Measurements from ENCODE around the gene LCN2.
"Not testable (repeated sequence)": the region's sequence is repeated elsewhere in the genome, so short reads cannot be mapped to it uniquely, and the experiment has no call there.

LCN2 gene

DNA sequence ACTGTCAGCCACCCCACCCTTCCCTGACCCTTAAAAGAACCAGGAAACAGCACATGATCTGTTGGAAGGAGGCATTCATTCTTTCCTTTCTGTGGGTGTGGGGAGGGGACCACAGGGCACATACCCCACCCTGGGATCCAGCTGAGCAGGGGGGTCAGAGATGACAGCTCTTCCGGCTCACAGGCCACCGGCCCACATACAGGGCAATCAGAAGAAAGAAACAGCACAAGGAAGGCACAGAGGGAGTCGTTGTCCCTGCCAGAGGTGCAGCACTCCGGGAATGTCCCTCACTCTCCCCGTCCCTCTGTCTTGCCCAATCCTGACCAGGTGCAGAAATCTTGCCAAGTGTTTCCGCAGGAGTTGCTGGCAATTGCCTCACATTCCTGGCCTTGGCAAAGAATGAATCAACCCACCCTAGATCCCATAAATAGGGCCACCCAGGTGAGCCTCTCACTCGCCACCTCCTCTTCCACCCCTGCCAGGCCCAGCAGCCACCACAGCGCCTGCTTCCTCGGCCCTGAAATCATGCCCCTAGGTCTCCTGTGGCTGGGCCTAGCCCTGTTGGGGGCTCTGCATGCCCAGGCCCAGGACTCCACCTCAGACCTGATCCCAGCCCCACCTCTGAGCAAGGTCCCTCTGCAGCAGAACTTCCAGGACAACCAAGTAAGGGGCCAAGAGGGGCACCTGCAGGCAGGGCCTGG lies at the start of gene LCN2:
Gene LCN2, plus strand, starts transcription at position 453 of the 701 bp plus-strand sequence. Its CDS starts 73 bp downstream, at position 526.
- no peak for DNase-seq (ENCODE audit: low spot score)

DNA sequence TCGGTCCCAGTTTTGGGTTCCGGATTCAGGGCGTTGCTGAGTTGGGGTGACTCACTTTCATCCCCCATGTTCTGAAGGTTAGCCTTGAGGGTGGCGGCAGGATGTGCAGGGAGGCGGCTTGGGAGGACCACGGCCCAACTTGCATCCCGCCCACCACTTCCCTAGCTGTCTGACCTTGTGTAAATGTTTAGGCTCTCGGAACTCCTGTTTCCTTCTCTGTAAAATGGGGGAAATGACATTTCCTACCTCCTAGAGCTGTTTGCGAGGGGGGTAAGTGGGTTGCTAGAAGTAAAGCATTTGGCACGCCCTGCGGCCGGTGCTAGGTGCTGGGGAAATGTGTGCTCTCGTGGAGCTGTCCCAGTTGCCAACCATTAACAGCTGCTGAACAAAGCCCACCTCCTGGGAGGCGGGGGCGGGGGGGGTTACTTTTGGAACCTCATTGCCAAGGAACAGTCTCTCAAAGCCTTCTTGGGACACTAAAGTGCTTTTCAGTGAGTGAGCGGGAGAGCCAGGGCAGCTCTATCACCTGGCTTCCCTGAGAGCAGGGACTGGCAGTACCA lies 49.2 kb upstream of the LCN2 start:
- DNase-seq (ENCODE audit: low spot score): no peak

DNA sequence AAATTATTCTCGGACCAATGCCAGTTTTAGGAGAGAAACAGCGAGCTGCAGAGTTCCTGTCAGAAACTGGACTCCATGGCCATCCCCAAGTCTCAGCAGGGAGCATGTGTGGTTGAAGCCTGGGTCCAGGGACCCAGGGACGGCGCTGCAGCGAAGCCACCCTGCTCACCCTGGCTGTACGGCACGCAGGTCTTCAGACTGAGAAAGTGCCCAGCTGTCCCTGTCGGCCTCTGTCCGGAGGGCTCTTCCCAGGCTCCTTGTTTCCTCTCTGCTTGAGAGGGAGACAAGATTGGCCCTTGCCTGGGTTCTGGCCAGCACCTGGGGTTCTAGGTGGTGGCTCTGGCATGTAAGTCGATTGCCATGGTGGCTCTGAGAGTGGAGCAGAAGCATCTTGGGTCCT lies 48.7 kb upstream of the LCN2 start:
- no peak for DNase-seq (ENCODE audit: low spot score)

DNA sequence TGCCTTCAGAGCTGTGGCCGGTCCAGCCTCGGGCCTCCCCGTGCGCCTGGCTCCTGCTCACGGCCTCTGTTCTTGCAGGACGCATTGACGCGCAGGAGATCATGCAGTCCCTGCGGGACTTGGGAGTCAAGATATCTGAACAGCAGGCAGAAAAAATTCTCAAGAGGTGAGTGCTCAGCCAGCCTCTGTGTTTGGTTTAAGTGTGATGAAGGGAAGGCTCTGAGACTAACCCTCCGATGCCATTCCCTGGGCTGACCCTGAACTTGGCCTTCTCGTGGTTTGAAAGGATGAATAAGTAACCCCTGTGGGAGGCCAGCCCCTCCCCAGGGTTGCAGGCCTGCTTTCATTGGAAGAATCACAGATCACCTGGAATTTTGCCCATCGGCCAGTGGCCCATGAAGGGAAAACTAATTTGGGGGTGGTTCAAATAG lies 48.0 kb upstream of the LCN2 start:
- no peak for DNase-seq (ENCODE audit: low spot score)

DNA sequence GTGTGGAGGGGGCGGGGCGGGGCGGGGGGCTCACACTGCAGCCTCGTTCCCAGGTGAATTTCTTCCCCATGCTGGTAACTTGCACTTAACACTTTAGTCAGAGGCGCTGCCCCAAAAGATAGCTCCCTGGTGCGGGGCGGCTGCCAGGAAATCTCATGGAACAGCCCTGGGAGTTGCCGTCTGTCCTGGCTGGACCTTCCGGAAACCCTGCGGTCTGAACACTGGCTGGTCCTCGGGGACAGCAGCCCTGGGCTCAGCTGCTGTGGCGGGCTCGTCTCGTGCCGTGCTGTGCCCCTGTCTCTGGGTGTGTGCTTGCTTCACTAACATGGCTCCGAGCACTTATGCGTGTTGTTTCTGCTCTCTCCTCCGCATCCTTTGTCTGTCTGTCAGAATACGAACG lies 47.6 kb upstream of the LCN2 start:
- DNase-seq (ENCODE audit: low spot score): no peak

DNA sequence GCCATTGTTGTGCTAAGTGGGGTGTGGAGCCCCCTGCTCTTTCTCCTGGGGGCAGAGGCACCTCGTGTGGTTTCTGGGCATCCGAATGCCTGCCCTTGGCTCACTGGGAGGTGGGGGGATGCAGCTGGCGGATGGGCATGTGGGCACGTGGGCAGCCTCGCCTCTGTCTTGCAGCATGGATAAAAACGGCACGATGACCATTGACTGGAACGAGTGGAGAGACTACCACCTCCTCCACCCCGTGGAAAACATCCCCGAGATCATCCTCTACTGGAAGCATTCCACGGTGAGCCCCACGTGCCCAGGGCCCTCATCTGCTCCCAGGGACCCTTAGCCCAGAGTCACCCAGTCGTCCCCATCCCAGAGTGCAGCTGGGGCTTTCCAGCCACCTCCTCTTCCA lies 47.1 kb upstream of the LCN2 start:
- DNase-seq (ENCODE audit: low spot score): no peak

DNA sequence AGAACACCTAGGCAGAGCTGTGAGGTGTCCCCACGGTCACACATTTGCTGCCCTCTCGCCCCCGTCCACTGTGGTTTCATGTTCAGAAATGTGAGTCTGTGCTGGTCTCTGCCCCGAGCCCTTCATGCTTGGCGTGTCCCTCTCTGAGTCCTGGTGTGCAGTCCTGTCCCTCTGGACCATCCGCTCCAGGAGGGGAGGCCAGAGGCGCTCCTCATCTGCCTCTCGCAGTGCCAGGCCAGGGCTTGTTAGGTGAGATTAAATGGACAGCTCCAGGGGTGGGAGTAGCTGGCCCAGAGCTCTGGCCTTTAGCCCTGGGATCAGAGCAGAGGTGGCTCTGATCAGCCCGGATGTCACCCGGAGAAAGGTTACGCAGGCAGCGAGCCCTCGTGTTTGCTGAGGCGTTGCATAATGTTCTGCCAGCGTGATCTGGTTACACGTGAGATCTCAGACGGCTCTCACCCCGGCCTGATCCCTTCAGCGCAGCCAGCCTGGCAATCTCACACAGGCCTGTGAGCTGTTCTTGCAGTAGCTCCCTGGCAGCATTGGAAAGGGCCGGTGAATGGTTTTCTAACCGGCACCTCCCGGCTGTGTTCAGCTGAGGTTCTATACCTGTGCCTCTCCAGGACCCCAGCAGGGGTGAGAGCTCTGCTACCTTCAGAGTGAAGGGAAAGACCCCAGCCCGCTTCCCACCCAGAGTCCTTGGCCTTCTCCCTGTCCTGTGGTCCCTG lies 46.2 kb upstream of the LCN2 start:
- no peak for DNase-seq (ENCODE audit: low spot score)

DNA sequence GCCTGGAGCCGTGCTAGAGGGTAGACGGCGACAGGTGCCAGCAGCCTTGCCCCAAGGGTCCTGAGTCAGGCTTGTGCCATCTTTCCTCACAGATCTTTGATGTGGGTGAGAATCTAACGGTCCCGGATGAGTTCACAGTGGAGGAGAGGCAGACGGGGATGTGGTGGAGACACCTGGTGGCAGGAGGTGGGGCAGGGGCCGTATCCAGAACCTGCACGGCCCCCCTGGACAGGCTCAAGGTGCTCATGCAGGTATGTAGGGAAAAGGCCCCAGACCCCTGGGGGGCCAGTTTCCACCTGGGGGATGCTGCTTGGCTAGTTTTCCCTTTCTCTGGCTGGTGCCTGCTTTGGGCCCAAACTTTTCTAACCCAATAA lies 45.7 kb upstream of the LCN2 start:
- no peak for DNase-seq (ENCODE audit: low spot score)

DNA sequence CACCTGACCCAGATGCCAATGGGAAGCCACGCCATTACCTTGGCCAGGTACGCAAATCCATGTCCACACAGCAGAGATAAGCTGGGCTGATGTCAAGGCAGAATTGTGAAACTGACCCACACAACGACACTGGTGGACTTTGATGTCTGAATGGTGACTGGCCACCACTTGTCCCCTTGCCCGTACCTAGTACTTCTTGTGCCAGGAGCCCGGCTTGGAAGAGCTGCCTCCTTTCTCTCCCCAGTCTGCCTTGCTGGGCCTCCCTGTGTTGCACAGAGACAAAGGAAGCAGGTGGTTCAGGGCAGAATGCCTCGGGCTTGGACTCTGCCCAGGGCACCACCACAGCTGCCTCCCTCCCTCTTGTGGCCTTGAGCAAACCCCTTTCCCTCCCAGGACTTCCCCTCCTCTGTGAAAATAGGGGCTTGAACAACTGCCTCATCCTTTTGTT lies 45.1 kb upstream of the LCN2 start:
- DNase-seq (ENCODE audit: low spot score): no peak

DNA sequence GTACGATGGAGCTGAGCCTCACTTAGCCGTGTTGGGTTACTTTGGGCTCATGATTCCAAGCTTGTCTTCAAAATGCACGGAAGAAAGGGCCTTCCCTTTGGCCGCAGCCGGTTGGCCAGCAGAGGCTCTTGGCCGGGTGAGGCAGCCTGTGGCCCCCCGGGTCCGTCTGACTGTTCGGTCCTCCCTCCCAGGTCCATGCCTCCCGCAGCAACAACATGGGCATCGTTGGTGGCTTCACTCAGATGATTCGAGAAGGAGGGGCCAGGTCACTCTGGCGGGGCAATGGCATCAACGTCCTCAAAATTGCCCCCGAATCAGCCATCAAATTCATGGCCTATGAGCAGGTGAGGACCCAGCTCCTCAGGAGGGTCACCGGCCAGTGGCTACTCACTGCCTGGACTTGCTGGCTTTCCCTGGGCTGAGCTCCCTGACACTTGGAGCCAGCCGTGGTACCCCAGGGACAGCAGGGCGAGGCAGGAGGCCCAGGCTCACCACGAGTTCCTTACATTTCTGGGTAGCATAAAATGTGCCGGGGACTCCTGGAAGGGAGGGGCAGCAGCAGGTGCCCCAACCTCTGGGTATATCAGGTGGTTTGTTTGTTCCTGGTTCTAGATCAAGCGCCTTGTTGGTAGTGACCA lies 43.6 kb upstream of the LCN2 start:
- DNase-seq (ENCODE audit: low spot score): no peak

DNA sequence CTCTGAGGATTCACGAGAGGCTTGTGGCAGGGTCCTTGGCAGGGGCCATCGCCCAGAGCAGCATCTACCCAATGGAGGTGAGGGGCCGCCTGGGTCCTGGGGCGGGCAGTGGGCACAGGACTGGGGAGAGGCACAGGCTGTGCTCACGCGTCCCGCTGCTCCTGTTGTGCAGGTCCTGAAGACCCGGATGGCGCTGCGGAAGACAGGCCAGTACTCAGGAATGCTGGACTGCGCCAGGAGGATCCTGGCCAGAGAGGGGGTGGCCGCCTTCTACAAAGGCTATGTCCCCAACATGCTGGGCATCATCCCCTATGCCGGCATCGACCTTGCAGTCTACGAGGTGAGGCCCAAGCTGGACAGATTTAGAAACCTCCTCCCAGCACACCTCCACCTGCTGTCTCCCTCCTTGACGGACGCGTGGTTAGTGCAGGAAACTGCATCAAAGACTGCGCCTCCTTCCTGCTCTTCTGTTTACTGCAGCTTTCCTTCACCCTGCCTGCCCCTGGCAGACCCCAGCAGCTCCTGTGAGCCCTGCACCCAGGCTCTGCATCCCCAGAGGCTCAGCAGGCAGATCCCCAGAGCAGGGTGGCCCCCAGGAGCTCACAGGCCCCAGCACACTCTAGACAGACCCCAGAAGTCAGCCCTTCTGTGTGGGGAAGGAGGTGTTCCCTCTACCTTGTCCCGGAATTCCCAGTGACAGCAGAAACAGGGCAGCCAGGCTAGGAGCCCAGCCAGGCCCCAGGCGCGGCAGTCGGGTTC lies 42.9 kb upstream of the LCN2 start:
- DNase-seq (ENCODE audit: low spot score): no peak

DNA sequence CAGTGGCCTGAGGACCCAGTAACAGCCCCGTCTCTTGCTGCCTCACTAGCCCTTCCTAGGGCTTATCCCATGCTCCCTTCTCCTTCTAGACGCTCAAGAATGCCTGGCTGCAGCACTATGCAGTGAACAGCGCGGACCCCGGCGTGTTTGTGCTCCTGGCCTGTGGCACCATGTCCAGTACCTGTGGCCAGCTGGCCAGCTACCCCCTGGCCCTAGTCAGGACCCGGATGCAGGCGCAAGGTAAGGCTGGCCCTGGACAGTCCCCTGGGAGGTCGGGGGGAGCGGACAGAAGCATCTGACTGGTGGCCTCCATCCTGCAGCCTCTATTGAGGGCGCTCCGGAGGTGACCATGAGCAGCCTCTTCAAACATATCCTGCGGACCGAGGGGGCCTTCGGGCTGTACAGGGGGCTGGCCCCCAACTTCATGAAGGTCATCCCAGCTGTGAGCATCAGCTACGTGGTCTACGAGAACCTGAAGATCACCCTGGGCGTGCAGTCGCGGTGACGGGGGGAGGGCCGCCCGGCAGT lies 42.2 kb upstream of the LCN2 start:
- DNase-seq (ENCODE audit: low spot score): no peak

DNA sequence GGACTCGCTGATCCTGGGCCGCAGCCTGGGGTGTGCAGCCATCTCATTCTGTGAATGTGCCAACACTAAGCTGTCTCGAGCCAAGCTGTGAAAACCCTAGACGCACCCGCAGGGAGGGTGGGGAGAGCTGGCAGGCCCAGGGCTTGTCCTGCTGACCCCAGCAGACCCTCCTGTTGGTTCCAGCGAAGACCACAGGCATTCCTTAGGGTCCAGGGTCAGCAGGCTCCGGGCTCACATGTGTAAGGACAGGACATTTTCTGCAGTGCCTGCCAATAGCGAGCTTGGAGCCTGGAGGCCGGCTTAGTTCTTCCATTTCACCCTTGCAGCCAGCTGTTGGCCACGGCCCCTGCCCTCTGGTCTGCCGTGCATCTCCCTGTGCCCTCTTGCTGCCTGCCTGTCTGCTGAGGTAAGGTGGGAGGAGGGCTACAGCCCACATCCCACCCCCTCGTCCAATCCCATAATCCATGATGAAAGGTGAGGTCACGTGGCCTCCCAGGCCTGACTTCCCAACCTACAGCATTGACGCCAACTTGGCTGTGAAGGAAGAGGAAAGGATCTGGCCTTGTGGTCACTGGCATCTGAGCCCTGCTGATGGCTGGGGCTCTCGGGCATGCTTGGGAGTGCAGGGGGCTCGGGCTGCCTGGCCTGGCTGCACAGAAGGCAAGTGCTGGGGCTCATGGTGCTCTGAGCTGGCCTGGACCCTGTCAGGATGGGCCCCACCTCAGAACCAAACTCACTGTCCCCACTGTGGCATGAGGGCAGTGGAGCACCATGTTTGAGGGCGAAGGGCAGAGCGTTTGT lies 41.6 kb upstream of the LCN2 start:
- DNase-seq (ENCODE audit: low spot score): no peak

DNA sequence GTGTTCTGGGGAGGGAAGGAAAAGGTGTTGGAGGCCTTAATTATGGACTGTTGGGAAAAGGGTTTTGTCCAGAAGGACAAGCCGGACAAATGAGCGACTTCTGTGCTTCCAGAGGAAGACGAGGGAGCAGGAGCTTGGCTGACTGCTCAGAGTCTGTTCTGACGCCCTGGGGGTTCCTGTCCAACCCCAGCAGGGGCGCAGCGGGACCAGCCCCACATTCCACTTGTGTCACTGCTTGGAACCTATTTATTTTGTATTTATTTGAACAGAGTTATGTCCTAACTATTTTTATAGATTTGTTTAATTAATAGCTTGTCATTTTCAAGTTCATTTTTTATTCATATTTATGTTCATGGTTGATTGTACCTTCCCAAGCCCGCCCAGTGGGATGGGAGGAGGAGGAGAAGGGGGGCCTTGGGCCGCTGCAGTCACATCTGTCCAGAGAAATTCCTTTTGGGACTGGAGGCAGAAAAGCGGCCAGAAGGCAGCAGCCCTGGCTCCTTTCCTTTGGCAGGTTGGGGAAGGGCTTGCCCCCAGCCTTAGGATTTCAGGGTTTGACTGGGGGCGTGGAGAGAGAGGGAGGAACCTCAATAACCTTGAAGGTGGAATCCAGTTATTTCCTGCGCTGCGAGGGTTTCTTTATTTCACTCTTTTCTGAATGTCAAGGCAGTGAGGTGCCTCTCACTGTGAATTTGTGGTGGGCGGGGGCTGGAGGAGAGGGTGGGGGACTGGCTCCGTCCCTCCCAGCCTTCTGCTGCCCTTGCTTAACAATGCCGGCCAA lies 40.8 kb upstream of the LCN2 start:
- no peak for DNase-seq (ENCODE audit: low spot score)

DNA sequence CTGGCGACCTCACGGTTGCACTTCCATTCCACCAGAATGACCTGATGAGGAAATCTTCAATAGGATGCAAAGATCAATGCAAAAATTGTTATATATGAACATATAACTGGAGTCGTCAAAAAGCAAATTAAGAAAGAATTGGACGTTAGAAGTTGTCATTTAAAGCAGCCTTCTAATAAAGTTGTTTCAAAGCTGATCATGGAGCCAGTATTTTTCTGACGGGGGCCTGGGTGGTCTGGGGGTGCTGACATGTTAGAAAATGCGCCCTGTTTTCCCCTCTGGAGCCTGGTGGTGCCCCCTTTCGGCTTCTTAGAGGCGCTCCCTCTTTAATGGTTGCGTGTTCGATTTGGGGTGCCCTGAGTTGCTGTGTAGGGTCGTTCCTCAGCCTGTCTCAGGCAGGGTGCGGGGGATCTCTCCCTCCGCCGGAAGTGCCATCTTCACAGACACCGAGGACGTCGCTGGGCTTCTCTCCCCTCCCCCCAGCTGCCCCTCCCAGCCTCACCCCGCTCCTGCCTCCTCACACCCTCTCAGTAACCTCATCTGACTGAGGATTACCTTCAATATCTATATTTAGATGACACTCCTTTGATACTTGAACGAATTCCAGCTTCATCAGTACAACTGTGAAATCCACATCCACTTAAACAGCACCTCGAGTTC lies 40.1 kb upstream of the LCN2 start:
- DNase-seq (ENCODE audit: low spot score): no peak

DNA sequence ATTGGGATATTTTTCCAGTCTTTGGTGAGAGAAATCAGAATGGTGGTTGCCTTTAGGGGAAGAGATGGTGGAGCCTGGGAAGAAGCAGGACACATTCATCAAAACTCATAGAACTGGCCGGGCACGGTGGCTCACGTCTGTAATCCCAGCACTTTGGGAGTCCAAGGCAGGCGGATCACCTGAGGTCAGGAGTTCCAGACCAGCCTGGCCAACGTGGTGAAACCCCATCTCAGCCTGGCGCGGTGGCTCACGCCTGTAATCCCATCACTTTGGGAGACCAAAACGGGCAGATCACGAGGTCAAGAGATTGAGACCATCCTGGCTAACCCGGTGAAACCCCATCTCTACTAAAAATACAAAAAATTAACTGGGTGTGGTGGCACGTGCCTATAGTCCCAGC lies 37.5 kb upstream of the LCN2 start:
- DNase-seq (ENCODE audit: low spot score): not testable (repeated sequence)

DNA sequence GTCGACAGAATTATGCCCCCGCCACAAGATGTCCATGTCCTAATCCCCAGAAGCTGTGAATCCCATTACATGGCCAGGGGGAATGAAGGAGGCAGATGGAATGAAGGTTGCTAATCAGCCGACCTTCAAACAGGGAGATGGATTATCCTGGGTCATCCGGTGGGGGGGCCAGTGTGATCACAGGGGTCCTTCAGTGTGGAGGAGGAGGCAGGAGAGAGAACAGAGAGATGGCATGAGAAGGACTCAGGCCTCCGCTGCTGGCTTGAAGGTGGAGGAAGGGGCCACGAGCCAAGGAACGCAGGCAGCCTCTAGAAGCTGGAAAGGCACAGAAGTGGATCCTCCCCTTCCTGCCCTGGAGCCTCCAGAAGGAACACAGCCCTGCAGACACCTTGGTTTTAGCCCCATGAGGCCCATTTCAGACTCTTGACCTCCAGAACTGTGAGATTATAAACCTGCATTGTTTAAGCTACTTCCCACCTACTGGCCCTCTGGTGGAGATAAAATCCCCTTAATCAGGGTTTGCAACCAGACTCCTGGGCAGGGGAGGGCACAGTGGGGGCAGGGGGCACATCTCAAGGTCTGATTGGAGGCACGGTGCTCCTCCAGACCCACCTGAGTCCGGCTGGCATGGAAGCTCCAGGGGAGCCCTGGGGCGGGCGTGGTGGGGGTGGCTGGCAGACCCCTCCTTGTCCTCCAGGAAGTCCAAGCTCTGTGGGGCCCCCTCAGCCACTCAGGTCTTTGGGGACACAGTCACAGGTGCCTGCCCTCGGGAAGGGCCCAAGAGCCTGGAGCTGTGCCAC lies 35.5 kb upstream of the LCN2 start:
- no peak for DNase-seq (ENCODE audit: low spot score)

DNA sequence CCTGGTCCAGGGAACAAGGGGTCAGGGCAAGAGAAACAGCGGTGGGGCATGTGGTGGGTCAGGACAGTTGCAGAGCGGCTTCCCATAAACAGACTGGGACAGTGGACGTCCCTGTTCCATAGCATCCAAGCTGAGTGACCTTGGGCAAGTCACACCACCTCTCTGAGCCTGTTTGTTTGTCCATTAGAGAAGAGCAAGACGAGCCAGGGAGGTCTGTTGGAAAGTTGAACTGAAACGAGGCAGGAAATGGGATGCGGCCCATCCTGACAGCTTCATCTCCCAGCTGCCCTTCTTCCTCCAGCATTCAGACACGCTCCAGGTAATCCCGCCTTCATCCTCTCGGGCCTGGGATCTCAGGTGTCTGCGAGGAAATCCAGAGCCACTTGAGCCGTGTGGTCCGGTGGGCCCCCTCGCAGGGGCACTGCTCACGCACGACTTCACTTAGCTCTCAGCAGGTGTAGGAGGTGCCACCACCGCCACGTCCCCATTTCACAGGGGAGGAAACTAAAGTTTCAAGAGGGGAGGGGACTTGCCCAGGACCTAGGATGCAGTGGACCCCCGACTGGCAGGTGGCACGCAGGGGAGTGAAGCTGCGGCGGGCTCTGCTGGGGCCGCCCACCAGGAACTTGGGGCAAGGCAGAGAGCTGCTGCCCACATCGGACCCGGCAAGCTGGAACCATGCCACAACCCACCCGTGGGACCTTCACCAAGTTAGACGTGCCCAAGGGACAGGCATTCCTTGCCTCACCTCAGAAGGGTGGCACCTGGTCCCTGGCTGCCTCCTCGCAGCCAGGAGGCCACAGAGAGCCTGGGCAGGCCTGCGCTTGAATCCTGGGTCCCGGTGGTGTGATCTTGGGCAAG lies 34.7 kb upstream of the LCN2 start:
- no peak for DNase-seq (ENCODE audit: low spot score)
